ENCODE results near the gene DTNB.
"Not testable (repeated sequence)": the region's sequence is repeated elsewhere in the genome, so short reads cannot be mapped to it uniquely, and the experiment has no call there.

- TF ChIP-seq CTCF, POLR2A, EP300, POLR2AphosphoS5 (IDR thresholded peaks at IDR 0.05): not testable (repeated sequence)
Observed at GRCh38 chr2:25533771-25534170, 139.6 kb downstream of the DTNB start.

All from gastroesophageal sphincter (tissue), 3 donors.